Measurements from ENCODE around the gene NFATC2.

DNA sequence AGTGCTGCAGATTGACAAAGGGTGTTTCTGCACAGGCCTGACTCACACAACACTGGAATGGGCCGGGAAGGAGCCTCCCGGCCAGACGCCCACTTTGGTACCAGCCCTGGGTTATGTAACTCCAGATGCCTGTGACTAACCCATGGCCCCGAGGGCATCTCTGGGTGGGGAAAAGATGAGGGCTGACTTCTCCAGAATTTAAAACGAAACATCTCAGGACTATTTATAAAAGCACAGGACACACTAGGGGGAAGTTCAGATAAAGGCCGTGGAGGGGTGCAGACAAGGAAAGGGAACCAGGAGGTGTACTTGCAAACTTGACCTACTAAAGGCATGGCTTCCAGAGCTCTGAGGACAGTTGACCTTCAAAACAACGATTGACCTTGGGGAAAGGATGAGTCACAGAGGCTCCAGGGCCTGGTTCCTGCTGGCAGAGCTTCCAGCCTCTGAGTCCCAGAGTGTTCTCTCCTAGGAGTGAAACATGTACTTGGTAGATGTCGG, 196.9 kb downstream of the NFATC2 start:
- TF ChIP-seq CTCF (IDR thresholded peaks at IDR 0.05) (no peak), POLR2A (IDR thresholded peaks at IDR 0.05) (no peak)
